WERI-Rb-1 (cell line): ENCODE results near the gene CCDC8.
A peak's percentile ranks its signal among the peaks of the same experiment; 100 is the strongest.

Experiments
- DNase-seq: peaks from one replicate; pipeline ENCODE4 v3.0.0-alpha.2; 2020
- H3K27ac ChIP-seq: fragments of 250-450 bp; sonication (Bioruptor Pico); 2 replicates; pipeline ENCODE4 v1.5.1; 2020; ENCODE audit warnings: mild to moderate bottlenecking, moderate library complexity
- H3K27me3 ChIP-seq: fragments of 250-450 bp; sonication (Bioruptor Pico); 2 replicates; pipeline ENCODE4 v1.5.1; 2021; ENCODE audit warnings: mild to moderate bottlenecking, low read depth, moderate library complexity; ENCODE audit not compliant: insufficient read depth, severe bottlenecking
- H3K36me3 ChIP-seq: fragments of 250-450 bp; sonication (Bioruptor Pico); 2 replicates; pipeline ENCODE4 v1.5.1; 2020; ENCODE audit warnings: mild to moderate bottlenecking, moderate library complexity
- H3K4me3 ChIP-seq: 2 replicates; pipeline ENCODE4 v1.5.1; 2011; ENCODE audit warnings: low read depth, mild to moderate bottlenecking, control low read depth, low read length
- H3K9me3 ChIP-seq: fragments of 250-450 bp; sonication (Bioruptor Pico); 2 replicates; pipeline ENCODE4 v1.5.1; 2021; ENCODE audit warnings: mild to moderate bottlenecking, moderate library complexity; ENCODE audit not compliant: severe bottlenecking
- CTCF ChIP-seq: IDR thresholded peaks from 2 replicates; pipeline ENCODE4 v1.5.1; 2011; ENCODE audit warnings: low read depth, mild to moderate bottlenecking, control low read depth, inconsistent platforms, low read length

CCDC8 gene

GRCh38 chr19:46386996-46387712, 26.2 kb downstream of the CCDC8 start:
- TF ChIP-seq CTCF = no peak
- peaks cover 94% of the 10 kb centered on the region for H3K36me3 ChIP-seq
- no peaks in the 10 kb centered on the region for H3K9me3 ChIP-seq
- H3K27ac ChIP-seq = no peak overlapping the region
- no peaks in the 10 kb centered on the region for H3K27me3 ChIP-seq
- H3K4me3 ChIP-seq = no peak overlapping the region
- no peak for DNase-seq

GRCh38 chr19:46386151-46386550, 27.2 kb downstream of the CCDC8 start:
- H3K36me3 ChIP-seq = peaks cover 94% of the 10 kb centered on the region
- no peaks in the 10 kb centered on the region for H3K27me3 ChIP-seq
- no peak for TF ChIP-seq CTCF
- H3K9me3 ChIP-seq = no peaks in the 10 kb centered on the region
- H3K27ac ChIP-seq = no peak overlapping the region; the same call in 1 of the 2 replicates
- no peak for DNase-seq
- H3K4me3 ChIP-seq = no peak overlapping the region

- no peak for DNase-seq
- Histone ChIP-seq H3K4me3 (no peak overlapping the region), H3K27ac (peak overlapping the region; percentile 89), H3K36me3 (peaks cover 94% of the 10 kb centered on the region), H3K9me3 (no peaks in the 10 kb centered on the region), H3K27me3 (no peaks in the 10 kb centered on the region)
- no peak for TF ChIP-seq CTCF
Observed at GRCh38 chr19:46385636-46386035, 27.7 kb downstream of the CCDC8 start.

GRCh38 chr19:46384396-46384795, 29.0 kb downstream of the CCDC8 start:
- TF ChIP-seq CTCF = no peak
- peak; percentile 92 for DNase-seq
- Histone ChIP-seq H3K36me3 (peaks cover 88% of the 10 kb centered on the region), H3K9me3 (no peaks in the 10 kb centered on the region), H3K4me3 (no peak overlapping the region), H3K27ac (peak overlapping the region; percentile 89), H3K27me3 (no peaks in the 10 kb centered on the region)

GRCh38 chr19:46383846-46384245, 29.5 kb downstream of the CCDC8 start:
- H3K4me3 ChIP-seq = no peak overlapping the region
- no peaks in the 10 kb centered on the region for H3K9me3 ChIP-seq
- no peak for TF ChIP-seq CTCF
- DNase-seq = no peak
- H3K27ac ChIP-seq = peak overlapping the region; percentile 89
- H3K27me3 ChIP-seq = no peaks in the 10 kb centered on the region
- peaks cover 88% of the 10 kb centered on the region for H3K36me3 ChIP-seq

GRCh38 chr19:46383171-46383815, 30.1 kb downstream of the CCDC8 start:
- Histone ChIP-seq H3K27ac (peak overlapping the region; percentile 89), H3K4me3 (no peak overlapping the region), H3K27me3 (no peaks in the 10 kb centered on the region), H3K36me3 (peaks cover 86% of the 10 kb centered on the region), H3K9me3 (no peaks in the 10 kb centered on the region)
- DNase-seq = no peak
- TF ChIP-seq CTCF = no peak
